Stimulated activated CD8-positive, alpha-beta memory T cell treated with anti-CD3 and anti-CD28 coated beads, Interleukin-7, amount 100 ng/mL, for 1 hour (primary cell): ENCODE measurements around the gene VPS36.
"Not testable (repeated sequence)": the region's sequence is repeated elsewhere in the genome, so short reads cannot be mapped to it uniquely, and the experiment has no call there.

Source experiments
- DNase-seq, 2 donors: peaks; one replicate each; pipeline ENCODE4 v3.0.0-alpha.2; 2020; ENCODE audit warnings: low read depth in 2 of 2

VPS36 gene, protein sequence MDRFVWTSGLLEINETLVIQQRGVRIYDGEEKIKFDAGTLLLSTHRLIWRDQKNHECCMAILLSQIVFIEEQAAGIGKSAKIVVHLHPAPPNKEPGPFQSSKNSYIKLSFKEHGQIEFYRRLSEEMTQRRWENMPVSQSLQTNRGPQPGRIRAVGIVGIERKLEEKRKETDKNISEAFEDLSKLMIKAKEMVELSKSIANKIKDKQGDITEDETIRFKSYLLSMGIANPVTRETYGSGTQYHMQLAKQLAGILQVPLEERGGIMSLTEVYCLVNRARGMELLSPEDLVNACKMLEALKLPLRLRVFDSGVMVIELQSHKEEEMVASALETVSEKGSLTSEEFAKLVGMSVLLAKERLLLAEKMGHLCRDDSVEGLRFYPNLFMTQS

GRCh38 chr13:52450012-52450792 is at the start of gene VPS36:
TSS of gene VPS36 (minus strand) at chr13:52450634. CDS start at chr13:52450594, 40 bp downstream.
- DNase-seq: peak; percentile 87 to 92

GRCh38 chr13:52497979-52498378 is 47.5 kb upstream of the VPS36 start:
- not testable (repeated sequence) for DNase-seq

DNA sequence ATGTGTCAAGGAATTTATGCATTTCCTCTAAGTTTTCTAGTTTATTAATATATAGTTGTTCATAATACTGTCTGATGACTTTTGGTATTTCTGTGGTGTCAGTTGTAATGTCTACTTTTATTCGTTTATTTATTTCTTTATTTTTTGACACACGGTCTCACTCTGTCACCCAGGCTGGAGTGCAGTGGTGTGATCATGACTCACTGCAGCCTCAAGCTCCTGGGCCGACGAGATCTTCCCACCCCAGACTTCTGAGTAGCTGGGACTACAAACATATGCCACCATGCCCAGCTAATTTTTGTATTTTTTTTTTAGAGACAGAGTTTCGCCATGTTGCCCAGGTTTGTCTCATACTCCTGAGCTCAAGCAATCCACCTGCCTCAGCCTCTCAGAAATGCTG is 43.8 kb upstream of the VPS36 start:
- not testable (repeated sequence) for DNase-seq

- not testable (repeated sequence) for DNase-seq
These were observed 40.6 kb upstream of the VPS36 start for GRCh38 chr13:52491015-52491414.

GRCh38 chr13:52488763-52489162 is 38.3 kb upstream of the VPS36 start:
- not testable (repeated sequence) for DNase-seq

- not testable (repeated sequence) for DNase-seq
These were observed 36.6 kb upstream of the VPS36 start for GRCh38 chr13:52487078-52487477.

GRCh38 chr13:52480677-52481428 is 30.4 kb upstream of the VPS36 start:
- not testable (repeated sequence) for DNase-seq

- not testable (repeated sequence) for DNase-seq
These were observed 18.1 kb upstream of the VPS36 start for GRCh38 chr13:52468487-52468886.

DNA sequence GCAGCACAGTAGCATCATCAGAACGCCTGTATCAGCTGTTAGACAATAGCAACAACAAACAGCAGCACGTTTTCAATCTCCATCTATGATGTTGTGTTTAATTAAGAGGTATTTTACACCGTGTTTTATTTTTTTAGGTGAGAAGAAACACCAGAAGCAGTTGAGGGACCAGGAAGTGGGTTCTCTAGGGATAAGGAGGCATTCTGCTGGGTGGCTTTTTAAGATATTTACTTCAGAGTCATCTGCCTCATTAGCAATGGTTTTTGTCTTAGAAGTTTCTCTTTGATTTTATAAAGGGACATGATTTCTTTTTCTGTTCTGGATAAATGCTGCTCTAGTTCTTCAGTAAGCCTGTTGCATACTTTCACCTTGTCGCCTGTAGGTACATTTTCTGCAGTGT is 13.1 kb upstream of the VPS36 start:
- DNase-seq: no peak

- DNase-seq: no peak
These were observed 10.8 kb upstream of the VPS36 start for GRCh38 chr13:52461265-52461664.

GRCh38 chr13:52459668-52460067 is 9.2 kb upstream of the VPS36 start:
- DNase-seq: no peak

DNA sequence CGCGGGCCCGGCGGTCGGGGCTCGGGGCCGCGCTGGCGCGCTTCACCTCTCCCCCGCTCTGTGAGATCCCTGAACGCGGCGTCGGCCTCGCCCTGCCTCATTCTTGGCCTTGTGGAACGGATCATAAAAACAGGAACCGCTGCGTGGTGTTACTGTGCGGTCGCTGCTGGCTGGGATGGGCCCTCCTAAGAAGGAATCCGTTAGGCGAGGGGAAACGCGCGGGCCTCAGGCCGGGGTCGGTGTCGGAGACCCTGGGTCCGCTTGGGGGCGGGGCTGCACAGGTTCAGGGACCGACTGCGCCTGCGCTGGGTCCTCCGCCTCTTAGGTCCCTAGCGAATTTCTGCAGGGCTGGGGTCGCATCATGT is 5.2 kb upstream of the VPS36 start:
- peak; percentile 41 to 50 for DNase-seq

- DNase-seq: peak; percentile 81 to 86
These were observed 4.6 kb upstream of the VPS36 start, which contains the start of gene CKAP2 for GRCh38 chr13:52454820-52455676. TSS of gene CKAP2 (plus strand) at chr13:52455478. CDS start at chr13:52455557, 79 bp downstream.

DNA sequence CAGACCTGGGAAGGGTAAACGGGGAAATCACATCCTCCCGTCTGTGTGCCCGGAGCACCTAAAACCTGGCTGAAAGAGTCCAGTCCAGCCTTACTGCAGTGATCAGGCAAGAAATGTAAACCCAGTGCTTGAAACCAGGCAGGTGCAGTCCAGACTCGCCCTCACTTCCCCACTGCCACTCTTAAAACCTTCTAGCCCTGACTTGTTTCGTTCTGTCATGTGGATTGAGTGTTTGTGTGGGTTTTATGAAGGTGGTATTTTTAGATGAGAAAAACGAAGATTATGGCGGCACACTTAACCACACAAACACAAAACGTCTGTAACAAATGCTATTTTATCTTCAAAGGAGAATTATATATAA is 4.0 kb upstream of the VPS36 start:
- no peak for DNase-seq

- no peak for DNase-seq
These were observed 2.0 kb upstream of the VPS36 start for GRCh38 chr13:52452470-52452869.

DNA sequence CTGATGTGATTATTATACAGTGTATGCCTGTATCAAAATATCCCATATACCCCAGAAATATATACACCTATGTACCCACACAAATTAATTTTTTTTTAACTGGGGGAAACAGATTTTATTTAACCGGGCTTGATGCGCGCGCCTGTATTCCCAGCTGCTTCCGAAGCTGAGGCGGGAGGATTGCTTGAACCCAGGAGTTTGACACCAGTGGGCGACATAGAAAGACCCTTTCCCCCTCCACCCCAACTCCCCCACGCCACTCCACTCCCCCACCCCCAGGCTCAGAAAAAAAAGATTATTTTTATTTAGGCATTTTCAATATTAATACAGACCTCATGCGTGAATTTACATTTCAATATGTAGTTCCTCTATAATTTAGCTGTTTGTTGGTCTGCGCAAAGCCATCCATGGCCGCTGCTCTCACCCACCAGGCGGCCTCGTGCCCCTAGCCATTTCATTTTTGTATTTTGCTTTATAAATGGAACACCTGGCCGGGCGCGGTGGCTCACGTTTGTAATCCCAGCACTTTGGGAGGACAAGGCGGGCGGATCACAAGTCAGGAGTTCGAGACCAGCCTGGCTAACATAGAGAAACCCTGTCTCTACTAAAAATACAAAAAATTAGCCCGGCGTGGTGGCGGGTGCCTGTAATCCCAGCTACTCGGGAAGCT is 836 bp upstream of the VPS36 start:
- DNase-seq: no peak

DNA sequence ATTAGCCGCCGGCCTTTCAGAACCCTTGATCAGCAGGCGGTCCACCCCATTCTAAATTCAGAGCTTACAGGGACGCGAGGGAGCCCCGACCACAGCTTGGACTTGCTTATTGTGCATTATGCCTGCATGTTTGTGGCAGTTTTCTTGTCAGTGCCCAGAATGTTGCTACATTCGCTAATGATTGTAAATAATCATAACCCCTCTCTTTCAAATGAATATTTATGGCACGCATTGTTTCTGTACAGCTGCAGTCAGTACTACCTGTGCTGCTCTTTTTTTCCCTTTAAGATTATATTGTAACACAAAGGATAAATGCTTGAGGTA is 321 bp upstream of the VPS36 start:
- DNase-seq: no peak

GRCh38 chr13:52449331-52450011 is 963 bp downstream of the VPS36 start:
- DNase-seq: no peak

GRCh38 chr13:52447815-52448552 is 2.5 kb downstream of the VPS36 start:
- no peak for DNase-seq

DNA sequence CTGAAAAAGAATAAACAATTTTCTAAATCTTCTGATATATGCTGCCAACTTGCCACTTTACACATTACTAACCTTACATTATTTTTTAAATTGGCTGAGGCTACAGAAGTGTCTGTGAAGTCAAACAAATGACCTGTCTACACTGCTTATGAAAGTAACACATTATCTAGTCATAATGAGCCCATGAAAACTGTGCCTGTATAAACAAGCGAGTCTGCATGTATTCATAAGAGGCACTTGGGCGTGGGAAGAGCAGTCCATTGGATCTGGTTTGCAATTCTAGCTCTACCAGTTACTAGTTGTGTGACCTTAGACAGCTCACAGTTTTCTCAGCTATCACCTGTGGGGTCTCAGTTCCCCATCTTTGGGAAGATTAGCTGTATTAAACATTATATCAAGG is 3.1 kb downstream of the VPS36 start:
- no peak for DNase-seq
